Measurements from ENCODE around the gene PPIL1.

GRCh38 chr6:36865835-36866234 is 8.8 kb downstream of the PPIL1 start:
- TF ChIP-seq FOXA1 (IDR thresholded peaks at IDR 0.05) = no peak
- TF ChIP-seq CTCF (IDR thresholded peaks at IDR 0.05; ENCODE audit: low read depth, low read length, missing input control) = no peak
- no peak for TF ChIP-seq REST (IDR thresholded peaks at IDR 0.05)
- TF ChIP-seq ZBTB33 (IDR thresholded peaks at IDR 0.05) = no peak
- no peak for TF ChIP-seq YY1 (IDR thresholded peaks at IDR 0.05)
- TF ChIP-seq JUND (IDR thresholded peaks at IDR 0.05) = no peak

Data from liver (tissue), 3 donors.